Vagina (tissue), 2 donors: ENCODE measurements around the gene DBNDD2. TPM values are rescaled to one million over a fixed set of nuclear protein-coding genes. Genes with fewer than 3 reads are reported as not detected.

ENCODE experiments used
- DNase-seq, 2 donors: peaks; one replicate each; pipeline ENCODE4 v3.0.0-alpha.2; 2017; ENCODE audit errors: extremely low spot score in 2 of 2
- H3K27ac ChIP-seq: fragments of 200-600 bp; sonication (generic); one replicate; pipeline ENCODE4 v1.5.1; 2019
- H3K27me3 ChIP-seq: fragments of 200-600 bp; sonication (generic); one replicate; pipeline ENCODE4 v1.5.1; 2019
- H3K36me3 ChIP-seq, 2 donors: fragments of 200-600 bp; sonication (generic); one replicate each; pipeline ENCODE4 v1.5.1; 2017 to 2019
- H3K4me1 ChIP-seq: fragments of 200-600 bp; sonication (generic); one replicate; pipeline ENCODE4 v1.5.1; 2019
- H3K4me3 ChIP-seq, 2 donors: fragments of 200-600 bp; sonication (generic); 1 replicate in 1 of 2; 2 replicates in 1 of 2; pipeline ENCODE4 v1.5.1; 2016 to 2019
- H3K9me3 ChIP-seq: fragments of 200-600 bp; sonication (generic); one replicate; pipeline ENCODE4 v1.5.1; 2019
- CTCF ChIP-seq, 3 experiments: fragments of 450-650 bp in 2 of 3; fragments of 200-600 bp in 1 of 3; sonication (generic) in 1 of 3; IDR thresholded peaks; one replicate each; pipeline ENCODE4 v1.5.1; 2017 to 2019; ENCODE audit warnings: antibody characterized with exemption in 3 of 3, mild to moderate bottlenecking in 2 of 3, moderate library complexity in 2 of 3
- POLR2A ChIP-seq, 2 donors: fragments of 450-650 bp; IDR thresholded peaks; one replicate each; pipeline ENCODE4 v1.6.1; 2017; ENCODE audit warnings: antibody characterized with exemption in 2 of 2, mild to moderate bottlenecking in 2 of 2, moderate library complexity in 2 of 2
- POLR2AphosphoS5 ChIP-seq, 2 donors: sonication (generic); formaldehyde crosslinking; IDR thresholded peaks; one replicate each; pipeline ENCODE4 v1.9.0; 2017; ENCODE audit warnings: antibody characterized with exemption in 2 of 2, mild to moderate bottlenecking in 2 of 2, low read depth in 1 of 2; ENCODE audit not compliant: insufficient read depth in 1 of 2
- intact Hi-C: fragments of 100-400 bp; cut with DNase I; formaldehyde crosslinking; loops from one replicate; pipeline ENCODE4 v1.15.1; 2023
- total RNA-seq: library from RNA; depleted of rRNA; stranded (reverse); fragments of >200 nt; gene quantifications from one replicate; pipeline ENCODE4 v1.2.3, GENCODE V29; 2016

DBNDD2 gene
- total RNA-seq, 1 donor from 2014 or later: 57.0 TPM

GRCh38 chr20:45420125-45420524 lies 12.0 kb downstream of the DBNDD2 start:
- H3K4me3 ChIP-seq: no peak overlapping the region
- intact Hi-C loops: no loop called here

GRCh38 chr20:45423700-45424099 lies 15.6 kb downstream of the DBNDD2 start:
- Histone ChIP-seq H3K27me3 (no peaks in the 10 kb centered on the region), H3K27ac (no peak overlapping the region), H3K4me3 (no peak overlapping the region), H3K36me3 (peaks cover 0 to 62% of the 10 kb centered on the region in 2 donors), H3K9me3 (no peaks in the 10 kb centered on the region), H3K4me1 (peaks cover 9% of the 10 kb centered on the region)
- intact Hi-C loops: no loop called here
- no peak for DNase-seq
- no peak for TF ChIP-seq POLR2AphosphoS5 (IDR thresholded peaks at IDR 0.05; ENCODE audit: insufficient read depth in 1 of 2, low read depth in 1 of 2)
- no peak for TF ChIP-seq POLR2A (IDR thresholded peaks at IDR 0.05)
- no peak for TF ChIP-seq CTCF (IDR thresholded peaks at IDR 0.05)

More at GRCh38 chr20:45420125-45420524, 12.0 kb downstream of the DBNDD2 start:
- H3K36me3 ChIP-seq: peaks cover 0 to 50% of the 10 kb centered on the region in 2 donors
- no peak for TF ChIP-seq POLR2A (IDR thresholded peaks at IDR 0.05)
- TF ChIP-seq POLR2AphosphoS5 (IDR thresholded peaks at IDR 0.05; ENCODE audit: insufficient read depth in 1 of 2, low read depth in 1 of 2): no peak
- no peak for TF ChIP-seq CTCF (IDR thresholded peaks at IDR 0.05)
- DNase-seq: no peak
- no peaks in the 10 kb centered on the region for H3K9me3 ChIP-seq
- H3K27me3 ChIP-seq: no peaks in the 10 kb centered on the region
- peaks cover 37% of the 10 kb centered on the region for H3K4me1 ChIP-seq
- H3K27ac ChIP-seq: no peak overlapping the region

- H3K27me3 ChIP-seq: no peaks in the 10 kb centered on the region
- no peak for DNase-seq
- intact Hi-C loops: no loop called here
- no peak overlapping the region for H3K4me3 ChIP-seq
- H3K4me1 ChIP-seq: no peaks in the 10 kb centered on the region
- H3K36me3 ChIP-seq: peaks cover 0 to 54% of the 10 kb centered on the region in 2 donors
- TF ChIP-seq POLR2AphosphoS5 (IDR thresholded peaks at IDR 0.05; ENCODE audit: insufficient read depth in 1 of 2, low read depth in 1 of 2): no peak
- no peak for TF ChIP-seq CTCF (IDR thresholded peaks at IDR 0.05)
- TF ChIP-seq POLR2A (IDR thresholded peaks at IDR 0.05): no peak
- no peak overlapping the region for H3K27ac ChIP-seq
- H3K9me3 ChIP-seq: no peaks in the 10 kb centered on the region
Measured at GRCh38 chr20:45425561-45425960, 17.5 kb downstream of the DBNDD2 start.

- H3K27me3 ChIP-seq: no peaks in the 10 kb centered on the region
- H3K4me1 ChIP-seq: no peaks in the 10 kb centered on the region
- no peak overlapping the region for H3K4me3 ChIP-seq
- TF ChIP-seq POLR2AphosphoS5 (IDR thresholded peaks at IDR 0.05; ENCODE audit: insufficient read depth in 1 of 2, low read depth in 1 of 2): no peak
- TF ChIP-seq POLR2A (IDR thresholded peaks at IDR 0.05): no peak
- TF ChIP-seq CTCF (IDR thresholded peaks at IDR 0.05): no peak
- H3K27ac ChIP-seq: no peak overlapping the region
- H3K9me3 ChIP-seq: no peaks in the 10 kb centered on the region
- intact Hi-C loops: no loop called here
- no peak for DNase-seq
- H3K36me3 ChIP-seq: peaks cover 0 to 45% of the 10 kb centered on the region in 2 donors
Measured at GRCh38 chr20:45426320-45427016, 18.4 kb downstream of the DBNDD2 start.
